Endothelial cell of umbilical vein (primary cell): ENCODE results near the gene CLEC4M.

Experiments used
- EZH2 ChIP-seq: IDR thresholded peaks from 2 replicates; pipeline ENCODE4 v1.6.1; 2012; ENCODE audit warnings: borderline replicate concordance, low read depth, mild to moderate bottlenecking, moderate library complexity, low read length, inconsistent platforms; ENCODE audit not compliant: severe bottlenecking
- FOS ChIP-seq: IDR thresholded peaks from 2 replicates; pipeline ENCODE4 v1.6.1; 2011; ENCODE audit warnings: mild to moderate bottlenecking, low read length, moderate library complexity, borderline replicate concordance; ENCODE audit not compliant: insufficient read depth
- MYC ChIP-seq: IDR thresholded peaks from one replicate; pipeline ENCODE4 v1.6.1; 2011; ENCODE audit warnings: mild to moderate bottlenecking, low read depth, low read length
- POLR2A ChIP-seq: IDR thresholded peaks from 2 replicates; pipeline ENCODE4 v1.6.1; 2012; ENCODE audit warnings: low read depth, mild to moderate bottlenecking, control low read depth, low read length
- POLR2AphosphoS5 ChIP-seq: IDR thresholded peaks from 2 replicates; pipeline ENCODE4 v1.6.1; 2012; ENCODE audit warnings: low read depth, mild to moderate bottlenecking, control low read depth, low read length, moderate library complexity; ENCODE audit not compliant: insufficient read depth
- TF ChIP-seq, protein P1 (sequence below), 2 donors: IDR thresholded peaks; 1 replicate in 1 of 2; 2 replicates in 1 of 2; pipeline ENCODE4 v1.5.1; 2011; ENCODE audit warnings: low read length in 2 of 2, mild to moderate bottlenecking in 2 of 2, moderate library complexity in 2 of 2, control low read depth in 1 of 2, inconsistent platforms in 1 of 2, low read depth in 1 of 2; ENCODE audit not compliant: insufficient read depth in 1 of 2; ENCODE audit errors: extremely low read depth in 1 of 2

DNA sequence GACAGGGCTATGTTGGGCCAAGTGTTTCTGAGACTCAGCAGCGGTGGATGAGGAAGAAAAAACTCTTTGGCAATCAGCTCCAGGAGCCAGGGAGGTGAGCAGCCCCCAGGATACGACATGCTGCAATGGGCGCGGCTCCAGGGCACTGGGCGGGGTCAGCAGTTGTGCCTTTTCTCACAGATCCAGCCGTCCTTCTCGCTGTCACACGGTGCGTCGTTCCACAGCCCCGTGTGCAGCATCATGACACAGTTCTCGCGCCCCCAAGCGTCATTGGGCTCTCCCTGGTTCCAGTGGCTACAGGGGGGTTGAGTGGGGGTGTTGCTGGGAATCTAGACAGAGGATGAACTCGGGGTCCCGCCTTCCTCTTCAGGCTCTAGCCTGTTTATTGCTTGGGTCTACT is 33.8 kb upstream of the CLEC4M start:
- TF ChIP-seq, protein P1, sequence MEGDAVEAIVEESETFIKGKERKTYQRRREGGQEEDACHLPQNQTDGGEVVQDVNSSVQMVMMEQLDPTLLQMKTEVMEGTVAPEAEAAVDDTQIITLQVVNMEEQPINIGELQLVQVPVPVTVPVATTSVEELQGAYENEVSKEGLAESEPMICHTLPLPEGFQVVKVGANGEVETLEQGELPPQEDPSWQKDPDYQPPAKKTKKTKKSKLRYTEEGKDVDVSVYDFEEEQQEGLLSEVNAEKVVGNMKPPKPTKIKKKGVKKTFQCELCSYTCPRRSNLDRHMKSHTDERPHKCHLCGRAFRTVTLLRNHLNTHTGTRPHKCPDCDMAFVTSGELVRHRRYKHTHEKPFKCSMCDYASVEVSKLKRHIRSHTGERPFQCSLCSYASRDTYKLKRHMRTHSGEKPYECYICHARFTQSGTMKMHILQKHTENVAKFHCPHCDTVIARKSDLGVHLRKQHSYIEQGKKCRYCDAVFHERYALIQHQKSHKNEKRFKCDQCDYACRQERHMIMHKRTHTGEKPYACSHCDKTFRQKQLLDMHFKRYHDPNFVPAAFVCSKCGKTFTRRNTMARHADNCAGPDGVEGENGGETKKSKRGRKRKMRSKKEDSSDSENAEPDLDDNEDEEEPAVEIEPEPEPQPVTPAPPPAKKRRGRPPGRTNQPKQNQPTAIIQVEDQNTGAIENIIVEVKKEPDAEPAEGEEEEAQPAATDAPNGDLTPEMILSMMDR (IDR thresholded peaks at IDR 0.05; ENCODE audit: extremely low read depth in 1 of 2, insufficient read depth in 1 of 2, low read depth in 1 of 2, low read length in 2 of 2): no peak
- TF ChIP-seq POLR2A: no peak
- no peak for TF ChIP-seq EZH2
- no peak for TF ChIP-seq FOS
- TF ChIP-seq POLR2AphosphoS5: no peak
- TF ChIP-seq MYC: no peak
